ENCODE data around the gene EREG. TPM values are rescaled to one million over a fixed set of nuclear protein-coding genes. Genes with fewer than 3 reads are reported as not detected.

EREG gene
- total RNA-seq, 1 donor: 5.2 TPM

- TF ChIP-seq CTCF (IDR thresholded peaks at IDR 0.05; ENCODE audit: insufficient read depth, low read depth, low read length): peak; percentile 90
- H3K4me3 ChIP-seq (ENCODE audit: low read depth, low read length): no peak overlapping the region
- DNase-seq (ENCODE audit: low read depth): peak; percentile 65
These were observed 6.0 kb downstream of the EREG start for GRCh38 chr4:74370912-74371311.

- no peak overlapping the region for H3K4me3 ChIP-seq (ENCODE audit: low read depth, low read length)
- no peak for DNase-seq (ENCODE audit: low read depth)
- no peak for TF ChIP-seq CTCF (IDR thresholded peaks at IDR 0.05; ENCODE audit: insufficient read depth, low read depth, low read length)
These were observed 9.2 kb downstream of the EREG start for GRCh38 chr4:74374128-74374527.

GRCh38 chr4:74374561-74375327 lies 9.8 kb downstream of the EREG start:
- no peak overlapping the region for H3K4me3 ChIP-seq (ENCODE audit: low read depth, low read length)
- DNase-seq (ENCODE audit: low read depth): peak; percentile 88
- no peak for TF ChIP-seq CTCF (IDR thresholded peaks at IDR 0.05; ENCODE audit: insufficient read depth, low read depth, low read length)

DNA sequence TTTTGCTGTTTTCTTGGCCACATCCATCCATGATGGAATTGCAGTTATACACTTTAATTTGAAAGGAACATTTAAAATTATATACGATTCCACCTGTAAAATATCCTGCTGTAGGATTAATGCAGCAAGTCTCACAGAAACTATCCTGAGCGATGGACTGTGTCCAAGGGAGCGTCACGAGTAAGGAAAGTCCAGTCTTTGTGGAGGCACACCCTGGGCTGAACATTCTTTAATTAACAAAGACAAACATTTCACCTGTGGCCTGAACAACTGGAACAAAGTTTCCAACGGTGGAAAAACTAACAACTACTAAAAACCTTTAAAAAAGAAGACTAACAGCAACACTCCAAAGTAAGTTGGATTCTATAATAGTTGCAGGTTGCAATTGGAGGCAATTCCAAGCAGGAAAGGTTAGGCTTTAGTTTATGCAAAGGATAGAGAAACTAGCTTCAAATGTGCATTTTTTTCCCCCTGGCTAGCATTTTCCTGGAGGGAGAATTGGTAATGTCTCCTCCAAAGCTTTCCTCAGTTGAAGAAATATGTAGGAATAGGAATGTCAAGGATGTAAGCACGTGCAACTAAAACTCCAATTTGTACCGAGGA lies 11.0 kb downstream of the EREG start:
- H3K4me3 ChIP-seq (ENCODE audit: low read depth, low read length): no peak overlapping the region
- TF ChIP-seq CTCF (IDR thresholded peaks at IDR 0.05; ENCODE audit: insufficient read depth, low read depth, low read length): no peak
- DNase-seq (ENCODE audit: low read depth): no peak

GRCh38 chr4:74376888-74377483 lies 12.0 kb downstream of the EREG start:
- H3K4me3 ChIP-seq (ENCODE audit: low read depth, low read length): no peak overlapping the region
- peak; percentile 66 for TF ChIP-seq CTCF (IDR thresholded peaks at IDR 0.05; ENCODE audit: insufficient read depth, low read depth, low read length)
- DNase-seq (ENCODE audit: low read depth): peak; percentile 82

DNA sequence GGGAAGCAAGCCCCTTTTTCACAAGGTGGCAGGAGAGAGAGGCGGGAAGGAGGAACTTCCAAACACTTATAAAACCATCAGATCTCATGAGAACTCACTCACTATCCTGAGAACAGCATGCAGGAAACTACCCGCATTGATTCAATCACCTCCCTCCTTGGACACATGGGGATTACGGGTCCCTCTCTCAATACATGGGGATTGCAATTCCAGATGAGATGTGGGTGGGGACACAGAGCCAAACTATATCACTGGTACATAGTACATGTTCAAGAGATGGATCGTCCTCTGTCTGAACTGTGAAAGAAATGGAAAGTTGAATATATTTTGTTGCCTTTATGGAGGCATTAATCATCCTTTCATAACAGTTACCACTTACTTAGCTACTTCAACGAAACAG lies 12.8 kb downstream of the EREG start:
- H3K4me3 ChIP-seq (ENCODE audit: low read depth, low read length): no peak overlapping the region
- TF ChIP-seq CTCF (IDR thresholded peaks at IDR 0.05; ENCODE audit: insufficient read depth, low read depth, low read length): no peak
- no peak for DNase-seq (ENCODE audit: low read depth)

Data from fibroblast of villous mesenchyme (primary cell).